Erythroblast (primary cell): ENCODE data around the gene BAG3.

ENCODE experiments used
- DNase-seq, 2 experiments: peaks; one replicate each; lab custom pipeline; 2025; lab: John Stamatoyannopoulos, UW
- GATA1 ChIP-seq: IDR thresholded peaks from 2 replicates; pipeline ENCODE4 v1.6.1; 2011; ENCODE audit warnings: low read depth, mild to moderate bottlenecking, control low read depth, low read length, moderate library complexity
- POLR2A ChIP-seq: IDR thresholded peaks from 2 replicates; pipeline ENCODE4 v1.6.1; 2011; ENCODE audit warnings: mild to moderate bottlenecking, low read length

The BAG3 gene

DNA sequence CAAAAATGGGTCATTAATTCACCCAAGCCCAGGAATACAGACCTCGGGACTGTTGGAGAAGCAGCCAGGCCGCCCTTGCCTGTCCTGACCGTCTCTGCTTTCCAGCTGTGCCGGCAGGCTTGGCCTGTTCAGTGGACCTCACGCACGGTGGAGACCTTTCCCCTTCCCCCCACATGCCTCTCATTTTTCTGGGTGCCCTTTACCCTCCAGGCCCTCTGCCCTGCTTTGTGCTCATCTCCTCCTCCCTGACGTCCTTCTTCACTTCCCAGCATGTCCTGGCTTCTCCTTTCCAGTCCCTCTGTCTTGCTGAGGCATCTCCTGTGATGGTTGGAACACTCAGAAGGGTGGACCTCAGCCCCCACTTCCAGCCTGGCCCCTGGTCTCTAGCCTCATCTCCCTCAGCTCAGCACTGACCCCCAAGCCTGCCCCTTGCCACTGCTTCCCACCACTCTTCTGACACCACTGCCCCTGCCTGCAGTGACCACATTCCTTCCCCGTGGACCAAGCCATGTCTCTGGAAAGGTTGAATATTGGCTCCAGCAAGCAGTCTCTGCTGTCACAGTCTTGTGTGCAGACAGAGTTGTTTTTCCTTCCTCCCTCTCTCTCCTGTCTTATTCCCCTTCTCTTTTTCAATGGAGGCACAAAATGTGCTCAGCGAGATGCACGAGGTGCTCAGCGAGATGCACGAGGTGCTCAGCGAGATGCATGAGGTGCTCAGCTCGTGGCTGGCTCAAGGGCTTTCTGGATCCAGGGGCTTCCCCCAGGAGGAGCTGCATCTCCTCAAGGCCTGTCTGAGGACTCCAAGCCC is 14.9 kb downstream of the BAG3 start:
- TF ChIP-seq POLR2A (no peak), GATA1 (no peak)
- DNase-seq, result no peak

DNA sequence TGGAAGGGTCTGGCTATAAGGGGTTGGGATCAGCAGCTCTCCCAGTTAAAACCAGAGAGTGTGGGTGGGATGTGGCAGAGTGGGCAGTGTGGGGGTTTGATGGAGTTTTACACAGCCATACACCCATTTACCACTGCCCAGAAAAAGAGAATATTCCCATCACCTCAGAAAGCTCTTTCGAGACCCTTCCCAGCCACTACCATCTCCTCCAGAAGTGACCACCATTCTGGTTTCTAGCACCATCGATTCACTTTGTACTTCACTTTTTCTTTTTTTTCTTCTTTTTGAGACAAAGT is 15.5 kb downstream of the BAG3 start:
- no peak for DNase-seq
- TF ChIP-seq GATA1 (no peak), POLR2A (no peak)

DNA sequence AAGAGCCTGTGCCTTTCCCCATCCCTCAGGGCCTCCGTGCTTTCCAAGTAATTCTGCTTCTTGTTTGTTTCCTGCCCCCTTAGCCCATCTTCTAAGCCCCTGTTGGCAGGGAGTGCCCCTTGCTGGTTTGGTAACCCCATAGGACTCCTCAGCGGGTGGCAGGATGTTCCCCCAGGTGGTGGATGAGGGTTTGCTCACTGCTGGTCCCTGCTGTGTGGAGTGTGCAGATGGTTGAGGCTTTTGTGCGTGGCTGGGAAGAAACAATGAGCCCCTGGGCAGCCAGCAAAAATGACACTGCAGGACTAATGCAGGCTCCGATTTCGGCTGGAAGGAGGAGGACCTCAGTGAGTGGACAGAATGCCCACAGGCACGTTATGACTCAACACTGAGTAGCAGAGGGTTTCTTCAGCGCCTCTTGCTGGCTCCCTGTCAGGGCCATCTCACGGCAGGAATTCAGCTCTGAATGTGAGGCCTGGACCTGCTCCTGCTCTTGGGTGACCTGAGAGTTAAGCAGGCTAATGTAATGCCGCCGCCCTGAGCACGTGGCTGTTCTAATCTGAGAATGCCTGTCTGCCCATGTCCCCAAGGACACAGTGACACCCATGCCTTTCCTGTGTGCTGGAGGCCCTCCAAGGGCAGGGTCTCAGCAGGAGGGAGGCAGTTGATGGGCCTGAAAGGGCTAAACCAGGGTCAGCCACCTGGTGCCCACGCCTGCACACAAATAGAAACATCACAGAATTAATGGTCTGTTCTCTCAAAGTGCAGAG is 16.6 kb downstream of the BAG3 start:
- DNase-seq, result peak; percentile 34 to 46
- no peak for TF ChIP-seq POLR2A
- no peak for TF ChIP-seq GATA1

DNA sequence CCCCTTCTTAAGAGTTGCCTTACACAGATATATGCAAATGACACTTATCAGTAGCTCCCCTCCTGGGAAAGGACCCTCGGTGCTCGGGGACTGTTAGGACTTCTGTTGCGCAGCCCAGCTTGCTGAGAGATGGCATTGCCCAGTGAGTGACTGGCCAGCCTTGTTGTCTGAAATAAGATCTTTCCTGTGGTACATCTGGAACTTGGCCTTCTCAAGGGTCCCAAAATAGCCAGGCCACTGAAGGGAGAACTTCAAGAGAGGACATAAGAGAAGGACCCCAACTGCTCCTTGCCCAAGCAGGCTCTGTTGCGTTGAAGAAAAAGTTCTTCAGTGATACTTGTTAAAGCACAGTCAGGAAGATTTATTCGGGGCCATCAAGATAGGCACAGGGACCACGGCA is 17.3 kb downstream of the BAG3 start:
- TF ChIP-seq GATA1, result no peak
- TF ChIP-seq POLR2A, result no peak
- no peak for DNase-seq

DNA sequence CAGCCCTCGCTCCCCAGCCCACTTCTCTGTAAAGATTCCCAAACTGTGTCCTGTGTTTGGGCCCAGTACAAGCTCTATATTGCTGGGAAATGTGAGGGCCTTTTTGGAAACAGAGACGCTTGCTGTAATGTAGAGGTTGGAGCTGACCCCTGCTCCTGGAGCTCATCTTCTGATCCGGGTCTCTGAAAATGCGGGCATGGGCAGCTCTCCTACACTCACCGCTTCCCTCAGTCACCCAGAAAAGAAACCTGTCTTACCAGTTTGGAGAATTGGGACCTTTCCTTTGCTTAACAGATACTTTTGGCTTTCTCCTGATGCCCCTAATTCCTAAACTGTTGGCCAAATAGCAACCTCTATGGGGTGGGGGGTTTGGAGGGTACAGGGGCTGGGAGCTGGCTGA is 18.2 kb downstream of the BAG3 start:
- DNase-seq, result no peak
- TF ChIP-seq GATA1 (no peak), POLR2A (no peak)

DNA sequence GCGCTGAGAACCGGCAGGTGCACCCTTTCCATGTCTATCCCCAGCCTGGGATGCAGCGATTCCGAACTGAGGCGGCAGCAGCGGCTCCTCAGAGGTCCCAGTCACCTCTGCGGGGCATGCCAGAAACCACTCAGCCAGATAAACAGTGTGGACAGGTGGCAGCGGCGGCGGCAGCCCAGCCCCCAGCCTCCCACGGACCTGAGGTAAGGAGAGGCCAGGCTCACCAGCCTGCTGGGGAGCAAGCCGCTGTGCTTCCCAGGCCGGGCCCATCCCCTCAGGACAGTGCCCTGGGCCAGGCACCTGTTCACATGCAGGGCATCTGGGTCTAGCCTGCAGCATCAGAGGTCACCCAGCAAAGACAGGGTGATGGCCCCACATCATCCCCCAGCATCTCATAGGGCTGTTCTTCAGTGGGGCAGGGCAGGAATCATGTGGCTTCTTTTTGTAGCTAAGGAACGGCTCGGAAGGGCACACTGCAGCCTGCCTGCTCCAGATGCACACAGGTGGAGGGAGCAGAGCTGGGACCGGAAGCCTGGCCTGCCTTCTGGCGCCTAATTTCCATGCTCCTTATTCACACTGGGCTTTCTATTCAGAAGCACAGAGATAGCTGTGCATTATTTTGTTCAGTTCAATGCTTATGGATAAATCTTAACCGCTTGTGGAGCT is 18.9 kb downstream of the BAG3 start:
- TF ChIP-seq GATA1, result no peak
- TF ChIP-seq POLR2A, result no peak
- no peak for DNase-seq

DNA sequence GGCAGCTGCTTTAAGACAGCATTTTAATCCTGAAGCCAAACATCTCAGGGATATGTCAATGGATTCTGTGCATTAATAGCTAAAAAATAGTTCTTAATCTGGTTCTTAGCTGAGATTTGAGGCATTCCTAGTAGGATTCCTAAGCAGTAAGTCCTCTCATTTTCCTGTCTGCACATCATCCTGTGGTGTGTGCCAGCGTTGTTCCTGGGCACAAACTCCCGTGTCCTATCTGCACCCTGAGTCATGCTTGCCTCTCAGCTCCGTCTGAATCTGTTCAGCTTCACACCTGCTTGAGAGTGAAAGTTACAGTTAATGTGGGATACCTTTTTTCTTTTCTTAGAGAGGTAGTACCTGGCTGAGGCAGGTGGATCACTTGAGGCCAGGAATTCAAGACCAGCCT is 19.5 kb downstream of the BAG3 start:
- TF ChIP-seq POLR2A (no peak), GATA1 (no peak)
- DNase-seq, result no peak

DNA sequence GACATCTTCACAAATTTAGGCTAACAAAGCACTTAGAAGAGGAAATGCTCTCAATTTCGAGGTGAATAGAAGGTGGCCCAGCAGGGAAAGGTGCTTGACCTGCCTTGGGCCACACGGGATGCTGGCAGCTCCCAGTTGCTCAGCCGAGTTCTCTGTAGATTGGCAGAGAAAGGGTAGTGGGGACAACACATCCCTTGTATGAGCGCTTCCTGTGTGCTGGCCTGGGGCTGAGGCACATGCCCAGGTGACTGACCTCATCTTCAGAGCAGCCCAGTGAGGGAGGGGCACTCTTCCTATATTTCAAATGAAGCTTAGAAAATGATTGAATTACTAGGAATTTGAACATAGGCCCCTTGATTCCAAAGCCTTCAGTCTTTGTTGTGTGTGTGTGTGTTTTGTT is 20.2 kb downstream of the BAG3 start:
- no peak for DNase-seq
- no peak for TF ChIP-seq GATA1
- TF ChIP-seq POLR2A, result no peak

DNA sequence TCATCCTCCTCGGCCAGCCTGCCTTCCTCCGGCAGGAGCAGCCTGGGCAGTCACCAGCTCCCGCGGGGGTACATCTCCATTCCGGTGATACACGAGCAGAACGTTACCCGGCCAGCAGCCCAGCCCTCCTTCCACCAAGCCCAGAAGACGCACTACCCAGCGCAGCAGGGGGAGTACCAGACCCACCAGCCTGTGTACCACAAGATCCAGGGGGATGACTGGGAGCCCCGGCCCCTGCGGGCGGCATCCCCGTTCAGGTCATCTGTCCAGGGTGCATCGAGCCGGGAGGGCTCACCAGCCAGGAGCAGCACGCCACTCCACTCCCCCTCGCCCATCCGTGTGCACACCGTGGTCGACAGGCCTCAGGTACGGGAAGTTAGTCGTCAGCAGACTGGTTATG is 21.1 kb downstream of the BAG3 start:
- no peak for TF ChIP-seq POLR2A
- no peak for TF ChIP-seq GATA1
- DNase-seq, result no peak

DNA sequence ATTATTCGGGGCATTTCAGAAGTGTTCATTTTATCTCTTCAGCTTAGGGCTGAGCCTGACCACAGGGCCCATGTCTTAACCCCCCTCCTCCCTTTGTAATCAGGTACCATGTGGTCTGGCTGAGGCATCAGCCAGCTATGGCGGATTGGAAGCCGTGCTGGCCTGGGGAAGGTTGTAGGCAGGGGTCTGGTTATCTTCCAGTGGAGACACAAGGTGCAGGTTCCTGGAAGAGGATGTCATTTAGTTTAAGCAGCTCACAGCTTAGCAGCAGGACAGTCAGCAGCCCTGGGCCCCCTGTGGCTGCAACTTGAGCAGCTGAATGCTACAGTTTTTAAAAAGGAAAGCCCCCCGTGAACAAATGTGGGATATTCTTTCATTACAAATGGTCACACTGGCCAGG is 22.1 kb downstream of the BAG3 start:
- DNase-seq, result no peak
- TF ChIP-seq GATA1 (no peak), POLR2A (no peak)

DNA sequence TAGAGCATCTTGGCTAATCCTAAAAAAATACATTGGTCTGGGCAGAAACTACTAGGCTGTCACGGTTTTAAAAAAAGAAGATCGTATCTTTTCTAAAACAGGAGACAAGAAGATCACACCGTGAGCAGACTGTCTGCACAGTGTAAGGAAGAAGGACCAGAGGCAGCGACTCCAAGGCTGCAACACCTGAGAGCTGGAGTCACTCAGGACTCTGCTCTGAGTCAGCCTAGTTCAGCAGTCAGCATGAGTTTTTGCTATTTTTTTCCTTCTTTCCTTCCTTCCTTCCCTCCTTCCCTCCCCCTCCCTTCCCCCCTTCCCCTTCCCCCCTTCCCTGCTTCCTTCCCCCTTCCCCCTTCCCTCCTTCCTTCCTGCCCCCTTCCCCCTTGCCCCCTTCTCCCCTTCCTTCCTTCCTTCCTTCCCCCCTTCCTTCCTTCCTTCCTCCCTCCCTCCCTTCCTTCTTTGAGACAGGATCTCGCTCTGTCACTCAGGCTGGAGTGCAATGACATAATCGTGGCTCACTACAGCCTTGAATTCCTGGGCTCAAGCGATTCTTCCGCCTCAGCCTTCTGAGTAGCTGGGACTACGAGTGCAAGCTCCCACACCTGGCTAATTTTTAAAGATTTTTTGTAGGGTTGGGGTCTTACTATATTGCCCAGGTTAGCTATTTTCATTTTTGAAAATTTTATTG is 24.4 kb downstream of the BAG3 start:
- TF ChIP-seq POLR2A (no peak), GATA1 (no peak)
- DNase-seq, result no peak

DNA sequence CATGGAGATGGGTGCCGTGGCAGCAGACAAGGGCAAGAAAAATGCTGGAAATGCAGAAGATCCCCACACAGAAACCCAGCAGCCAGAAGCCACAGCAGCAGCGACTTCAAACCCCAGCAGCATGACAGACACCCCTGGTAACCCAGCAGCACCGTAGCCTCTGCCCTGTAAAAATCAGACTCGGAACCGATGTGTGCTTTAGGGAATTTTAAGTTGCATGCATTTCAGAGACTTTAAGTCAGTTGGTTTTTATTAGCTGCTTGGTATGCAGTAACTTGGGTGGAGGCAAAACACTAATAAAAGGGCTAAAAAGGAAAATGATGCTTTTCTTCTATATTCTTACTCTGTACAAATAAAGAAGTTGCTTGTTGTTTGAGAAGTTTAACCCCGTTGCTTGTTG is 25.9 kb downstream of the BAG3 start:
- no peak for TF ChIP-seq POLR2A
- no peak for TF ChIP-seq GATA1
- DNase-seq, result no peak

DNA sequence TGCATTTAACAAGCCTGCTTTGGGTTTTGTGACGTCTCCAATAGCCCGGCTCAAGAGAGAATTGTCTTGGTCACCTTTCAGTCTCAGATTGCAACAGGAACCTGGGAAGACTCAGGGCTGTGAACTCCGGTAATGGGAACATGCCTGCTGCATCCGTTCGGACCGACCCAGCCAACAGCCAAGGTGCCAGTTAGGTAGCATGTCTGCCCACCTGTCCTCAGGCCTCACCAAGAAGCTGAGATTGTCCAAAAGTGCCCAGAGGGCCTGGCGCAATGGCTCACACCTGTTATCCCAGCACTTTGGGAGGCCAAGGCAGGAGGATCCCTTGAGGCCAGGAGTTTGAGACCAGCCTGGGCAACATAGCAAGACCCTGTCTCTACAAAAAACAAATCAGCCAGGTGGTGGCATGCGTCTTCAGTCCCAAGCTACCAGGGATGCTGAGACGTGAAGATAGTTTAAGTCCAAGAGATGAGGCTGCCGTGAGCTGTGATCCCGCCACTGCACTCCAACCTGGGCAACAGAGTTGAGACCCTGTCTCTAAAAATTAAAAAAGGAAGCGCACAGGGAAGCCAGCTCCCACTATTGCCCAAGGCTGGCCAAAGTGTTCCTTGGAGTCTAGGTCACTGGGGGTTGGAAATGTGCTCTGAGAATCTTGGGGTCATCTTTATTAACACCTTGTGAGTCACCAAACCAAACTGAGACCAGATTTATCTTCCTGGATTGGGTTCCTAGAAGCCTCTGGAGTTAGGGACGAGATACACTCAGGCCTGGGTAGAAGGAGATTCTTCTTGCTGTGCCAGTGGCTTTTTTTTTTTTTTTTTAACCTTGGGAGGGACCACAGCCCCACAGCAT is 26.9 kb downstream of the BAG3 start:
- no peak for TF ChIP-seq POLR2A
- no peak for TF ChIP-seq GATA1
- DNase-seq, result no peak

DNA sequence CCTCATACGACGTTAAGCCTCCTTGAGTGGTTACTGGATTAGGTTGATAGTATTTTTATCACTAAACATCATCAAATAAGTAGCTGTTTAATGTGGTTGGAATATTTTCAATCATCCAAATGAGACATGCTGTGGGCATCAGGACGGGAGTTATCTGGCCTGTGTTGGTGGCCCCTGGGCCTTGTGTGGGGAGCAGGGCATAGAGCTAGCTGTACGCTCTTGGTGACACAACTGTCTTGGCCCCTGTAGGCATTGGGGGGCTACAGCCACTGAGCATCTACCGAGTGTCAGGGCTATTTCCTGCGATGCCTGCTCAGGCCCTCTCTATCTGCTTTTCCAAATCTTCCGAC is 28.3 kb downstream of the BAG3 start:
- DNase-seq, result no peak
- TF ChIP-seq POLR2A (no peak), GATA1 (no peak)
